GM23338 (cell line): Measurements from ENCODE around the gene PTMA. TPM values are rescaled to one million over a fixed set of nuclear protein-coding genes. Genes with fewer than 3 reads are reported as not detected.
A peak's percentile ranks its signal among the peaks of the same experiment; 100 is the strongest.

Source experiments
- ATAC-seq: fragments of 200-7000 bp; cut with Tn5 transposase; 3 replicates; pipeline ENCODE4 v1.9.1; 2020
- DNase-seq: peaks from one replicate; pipeline ENCODE4 v3.0.0-alpha.2; 2015; ENCODE audit warnings: low spot score
- H2AFZ ChIP-seq: fragments of 200-600 bp; sonication (generic); 2 replicates; pipeline ENCODE4 v1.8.0; 2016; ENCODE audit warnings: antibody characterized with exemption, mild to moderate bottlenecking, moderate library complexity
- H3F3A ChIP-seq: fragments of 200-600 bp; sonication (generic); replicated peaks from 2 replicates; pipeline ENCODE4 v1.8.0; 2017; ENCODE audit warnings: antibody characterized with exemption, mixed run types, low read depth
- H3K27ac ChIP-seq: fragments of 200-600 bp; sonication (generic); 2 replicates; pipeline ENCODE4 v1.6.1; 2016; ENCODE audit warnings: low read depth
- H3K27me3 ChIP-seq: fragments of 200-600 bp; sonication (generic); 2 replicates; pipeline ENCODE4 v1.8.0; 2016; ENCODE audit warnings: mild to moderate bottlenecking, mixed run types, moderate library complexity; ENCODE audit not compliant: insufficient read depth
- H3K36me3 ChIP-seq: fragments of 200-600 bp; sonication (generic); 2 replicates; pipeline ENCODE4 v1.8.0; 2016; ENCODE audit warnings: mild to moderate bottlenecking; ENCODE audit not compliant: insufficient read depth
- H3K4me1 ChIP-seq: fragments of 200-600 bp; sonication (generic); 2 replicates; pipeline ENCODE4 v1.8.0; 2016; ENCODE audit warnings: mild to moderate bottlenecking, moderate library complexity; ENCODE audit not compliant: insufficient read depth
- H3K4me2 ChIP-seq: fragments of 200-600 bp; sonication (generic); 2 replicates; pipeline ENCODE4 v1.7.1; 2017; ENCODE audit warnings: mixed run types
- H3K4me3 ChIP-seq: fragments of 200-600 bp; sonication (generic); 2 replicates; pipeline ENCODE4 v1.6.1; 2016; ENCODE audit warnings: mixed run types
- H3K79me2 ChIP-seq: fragments of 200-600 bp; sonication (generic); replicated peaks from 2 replicates; pipeline ENCODE4 v1.8.0; 2017; ENCODE audit warnings: mild to moderate bottlenecking; ENCODE audit not compliant: insufficient read depth
- H3K9me2 ChIP-seq: fragments of 200-600 bp; sonication (generic); 2 replicates; pipeline ENCODE4 v1.8.0; 2017; ENCODE audit not compliant: insufficient read depth
- H4K20me1 ChIP-seq: fragments of 200-600 bp; sonication (generic); replicated peaks from 2 replicates; pipeline ENCODE4 v1.8.0; 2017; ENCODE audit warnings: mild to moderate bottlenecking; ENCODE audit not compliant: insufficient read depth
- H3K27ac Mint-ChIP-seq: 2 replicates; pipeline ENCODE4 v1.8.0; 2020; ENCODE audit warnings: inconsistent platforms, mild to moderate bottlenecking, moderate library complexity, mixed read lengths
- H3K27me3 Mint-ChIP-seq: 3 replicates; pipeline ENCODE4 v1.8.0; 2022; ENCODE audit warnings: low read depth, mild to moderate bottlenecking, moderate library complexity, mixed read lengths, inconsistent platforms; ENCODE audit not compliant: insufficient read depth, poor library complexity
- H3K36me3 Mint-ChIP-seq: 3 replicates; pipeline ENCODE4 v1.8.0; 2021; ENCODE audit warnings: low read depth, mild to moderate bottlenecking, inconsistent platforms, moderate library complexity, mixed read lengths
- H3K4me1 Mint-ChIP-seq: 3 replicates; pipeline ENCODE4 v1.8.0; 2020; ENCODE audit warnings: mild to moderate bottlenecking, inconsistent platforms, mixed read lengths
- H3K4me3 Mint-ChIP-seq: 3 replicates; pipeline ENCODE4 v1.8.0; 2021; ENCODE audit warnings: moderate library complexity, mild to moderate bottlenecking, inconsistent platforms, mixed read lengths
- H3K9me3 Mint-ChIP-seq: 3 replicates; pipeline ENCODE4 v1.8.0; 2020; ENCODE audit warnings: moderate library complexity, mild to moderate bottlenecking, inconsistent platforms, mixed read lengths
- CREB1 ChIP-seq: fragments of 250-450 bp; sonication (Bioruptor Pico); IDR thresholded peaks from 2 replicates; pipeline ENCODE4 v1.5.0; 2020; ENCODE audit warnings: low read depth, mild to moderate bottlenecking, moderate library complexity
- CTCF ChIP-seq, 2 experiments: fragments of 200-600 bp in 1 of 2; sonication (generic) in 1 of 2; conservative IDR thresholded peaks; 2 replicates each; pipeline versions ENCODE4 v1.5.1 to v1.6.1; 2016 to 2017; ENCODE audit warnings: antibody characterized with exemption in 2 of 2, low read depth in 2 of 2, mild to moderate bottlenecking in 2 of 2, moderate library complexity in 1 of 2
- EZH2 ChIP-seq: fragments of 200-600 bp; sonication (generic); IDR thresholded peaks from one replicate; pipeline ENCODE4 v1.8.0; 2017; ENCODE audit warnings: antibody characterized with exemption, mild to moderate bottlenecking, low read depth; ENCODE audit not compliant: unreplicated experiment
- EZH2phosphoT487 ChIP-seq: fragments of 200-600 bp; sonication (generic); IDR thresholded peaks from one replicate; pipeline ENCODE4 v1.8.1; 2018; ENCODE audit warnings: antibody characterized with exemption; ENCODE audit not compliant: unreplicated experiment
- NANOG ChIP-seq: IDR thresholded peaks from 2 replicates; pipeline ENCODE4 v1.6.1; 2016; ENCODE audit warnings: antibody characterized with exemption, borderline replicate concordance
- POLR2AphosphoS5 ChIP-seq: IDR thresholded peaks from 2 replicates; pipeline ENCODE4 v1.6.1; 2016; ENCODE audit warnings: antibody characterized with exemption, low read depth
- REST ChIP-seq: IDR thresholded peaks from one replicate; pipeline ENCODE4 v1.6.1; 2018; ENCODE audit warnings: antibody characterized with exemption; ENCODE audit not compliant: unreplicated experiment
- ZNF114 ChIP-seq: fragments of 250-450 bp; sonication (Bioruptor Pico); IDR thresholded peaks from 2 replicates; pipeline ENCODE4 v1.5.0; 2020; ENCODE audit warnings: mild to moderate bottlenecking, moderate library complexity
- ZNF331 ChIP-seq: fragments of 250-450 bp; sonication (Bioruptor Pico); IDR thresholded peaks from 2 replicates; pipeline ENCODE4 v1.5.0; 2020; ENCODE audit warnings: low read depth, mild to moderate bottlenecking, moderate library complexity
- ZNF462 ChIP-seq: fragments of 250-450 bp; sonication (Bioruptor Pico); IDR thresholded peaks from 2 replicates; pipeline ENCODE4 v1.5.0; 2020; ENCODE audit warnings: mild to moderate bottlenecking, moderate library complexity
- long read RNA-seq: library from polyadenylated mRNA; unstranded; transcript quantifications from one replicate; pipeline ENCODE4 v2.0.0, GENCODE V29; 2020; ENCODE audit not compliant: unreplicated experiment
- polyA plus RNA-seq: library from polyadenylated mRNA; unstranded; fragments of >200 nt; fragmentation: Nextera tagmentation; extraction: Ambion mirVana; gene quantifications from 2 replicates; pipeline ENCODE4 v1.2.1, GENCODE V29; 2016
- total RNA-seq: library from RNA; depleted of rRNA; stranded (reverse); fragments of >200 nt; shearing (Covaris generic); gene quantifications from 2 replicates; pipeline ENCODE4 v1.2.3, GENCODE V29; 2014; rRNA removed

PTMA gene
- 1,861 and 2,007 TPM in 2 replicates for total RNA-seq
- polyA plus RNA-seq = 8,990 and 10,188 TPM in 2 replicates
- long read RNA-seq, transcript PTMA-202 (5 exons, 1,221 nt) = major isoform, 1,471 of 1,794 reads
- long read RNA-seq, transcript PTMA-211 (4 exons, 621 nt) = minor isoform, 20 of 1,794 reads
- long read RNA-seq, transcript PTMA-201 (5 exons, 1,212 nt) = minor isoform, 122 of 1,794 reads
- long read RNA-seq, partial matches to known transcripts = 69 of 1,794 reads
- long read RNA-seq, other reads (novel, unspliced or antisense) = 111 of 1,794 reads

- Histone ChIP-seq H3K27ac (peak within 1 kb of the TSS; percentile 100), H3K27me3 (no peaks in the 10 kb centered on the region), H3K36me3 (peaks cover 29% of the 10 kb centered on the region), H3K79me2 (peaks cover 68% of the 10 kb centered on the region), H3K9me2 (no peaks in the 10 kb centered on the region), H3K4me1 (peaks cover 25% of the 10 kb centered on the region), H4K20me1 (peaks cover 17% of the 10 kb centered on the region), H2AFZ (0 out of 2 replicates have a peak within 1 kb of the TSS, but pooled peaks have one; percentile 57), H3K4me3 (peak within 1 kb of the TSS; percentile 88), H3K4me2 (peak within 1 kb of the TSS; percentile 100), H3F3A (peaks cover 34% of the 10 kb centered on the region)
- peaks cover 18% of the 10 kb centered on the region for H3K4me1 Mint-ChIP-seq
- ATAC-seq (peak; percentile 61), DNase-seq (peak; percentile 99)
- peaks cover 42% of the 10 kb centered on the region for H3K36me3 Mint-ChIP-seq
- H3K9me3 Mint-ChIP-seq = peaks cover 22% of the 10 kb centered on the region
- TF ChIP-seq NANOG (no peak), EZH2phosphoT487 (no peak), ZNF331 (no peak), ZNF114 (no peak), POLR2AphosphoS5 (peak; percentile 93), ZNF462 (CRISPR knock-in tag) (no peak), CREB1 (peak; percentile 87), REST (no peak), CTCF (conservative IDR thresholded peaks at IDR 0.05; ENCODE audit: low read depth in 2 of 2) (no peak), EZH2 (no peak)
- peak within 1 kb of the TSS; percentile 100 for H3K27ac Mint-ChIP-seq
- H3K27me3 Mint-ChIP-seq = peaks cover 51% of the 10 kb centered on the region
- peak within 1 kb of the TSS; percentile 99 for H3K4me3 Mint-ChIP-seq
Observed at GRCh38 chr2:231707927-231708772, at the start of gene PTMA. Gene PTMA, plus strand, starts transcription at chr2:231708525. Its CDS starts 182 bp downstream, at chr2:231708707.
